GM20431 (cell line): ENCODE data around the gene YJU2.

Experiments used
- in situ Hi-C: fragments of 300-500 bp; cut with MseI, MboI; formaldehyde crosslinking; loops from one replicate; pipeline ENCODE4 v1.15.0; 2020; ENCODE audit warnings: low sequenced_read_pairs; ENCODE audit not compliant: unreplicated experiment

YJU2 gene

DNA sequence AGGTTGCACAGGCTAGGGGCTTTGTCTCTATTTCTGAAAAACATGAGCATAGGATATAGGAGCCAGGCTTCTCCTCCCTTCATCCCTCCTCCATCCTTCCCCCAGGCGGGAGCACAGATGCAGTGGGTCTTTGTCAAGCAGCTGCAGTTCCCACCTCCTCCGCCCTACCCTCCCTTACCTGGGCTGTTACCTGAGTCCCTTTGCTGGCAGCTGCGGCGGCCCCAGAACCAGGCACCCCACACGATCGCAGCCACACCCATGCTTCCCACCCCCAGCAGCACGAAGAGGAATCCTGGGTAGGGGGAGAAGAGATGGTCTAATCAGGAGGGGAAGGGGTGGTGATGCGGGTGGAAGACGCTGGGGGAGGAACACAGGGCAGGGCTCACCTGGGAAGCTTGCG is 47.5 kb downstream of the YJU2 start:
- in situ Hi-C loops = no loop called here

DNA sequence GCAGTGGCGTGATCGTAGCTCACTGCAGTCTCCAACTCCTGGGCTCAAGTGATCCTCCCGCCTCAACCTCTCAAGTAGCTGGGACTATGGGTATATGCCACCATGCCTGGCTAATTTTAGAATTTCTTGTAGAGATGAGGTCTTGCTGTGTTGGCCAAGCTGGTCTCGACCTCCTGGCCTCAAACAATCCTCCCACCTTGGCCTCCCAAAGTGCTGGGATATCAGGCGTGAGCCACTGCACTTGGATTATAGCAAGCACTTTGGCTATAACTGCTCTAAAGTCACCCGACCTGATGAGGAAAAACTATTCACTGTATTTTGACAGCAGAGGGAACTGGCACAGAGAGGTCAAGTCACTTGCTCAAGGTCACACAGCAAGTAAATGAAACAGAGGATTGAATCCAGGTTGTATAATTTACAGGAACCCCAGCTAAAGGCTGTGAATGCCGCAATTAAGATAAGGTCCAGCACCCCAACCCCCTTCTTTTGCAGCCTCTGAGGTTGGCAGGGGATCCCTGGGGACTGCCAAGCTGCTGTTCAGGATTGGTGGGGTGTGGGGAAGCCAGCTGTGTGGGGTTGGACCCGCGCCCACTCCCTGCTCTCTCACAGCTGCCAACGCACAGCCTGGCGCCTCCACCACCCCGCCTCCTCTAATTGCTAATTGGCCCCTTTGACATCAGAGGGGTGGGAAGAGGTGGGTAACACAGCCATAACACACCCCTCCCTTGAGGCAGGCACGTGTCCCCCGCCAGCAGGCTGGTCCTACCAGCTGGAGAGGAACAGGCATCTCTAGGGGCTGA is 49.3 kb downstream of the YJU2 start:
- in situ Hi-C loops = no loop called here

DNA sequence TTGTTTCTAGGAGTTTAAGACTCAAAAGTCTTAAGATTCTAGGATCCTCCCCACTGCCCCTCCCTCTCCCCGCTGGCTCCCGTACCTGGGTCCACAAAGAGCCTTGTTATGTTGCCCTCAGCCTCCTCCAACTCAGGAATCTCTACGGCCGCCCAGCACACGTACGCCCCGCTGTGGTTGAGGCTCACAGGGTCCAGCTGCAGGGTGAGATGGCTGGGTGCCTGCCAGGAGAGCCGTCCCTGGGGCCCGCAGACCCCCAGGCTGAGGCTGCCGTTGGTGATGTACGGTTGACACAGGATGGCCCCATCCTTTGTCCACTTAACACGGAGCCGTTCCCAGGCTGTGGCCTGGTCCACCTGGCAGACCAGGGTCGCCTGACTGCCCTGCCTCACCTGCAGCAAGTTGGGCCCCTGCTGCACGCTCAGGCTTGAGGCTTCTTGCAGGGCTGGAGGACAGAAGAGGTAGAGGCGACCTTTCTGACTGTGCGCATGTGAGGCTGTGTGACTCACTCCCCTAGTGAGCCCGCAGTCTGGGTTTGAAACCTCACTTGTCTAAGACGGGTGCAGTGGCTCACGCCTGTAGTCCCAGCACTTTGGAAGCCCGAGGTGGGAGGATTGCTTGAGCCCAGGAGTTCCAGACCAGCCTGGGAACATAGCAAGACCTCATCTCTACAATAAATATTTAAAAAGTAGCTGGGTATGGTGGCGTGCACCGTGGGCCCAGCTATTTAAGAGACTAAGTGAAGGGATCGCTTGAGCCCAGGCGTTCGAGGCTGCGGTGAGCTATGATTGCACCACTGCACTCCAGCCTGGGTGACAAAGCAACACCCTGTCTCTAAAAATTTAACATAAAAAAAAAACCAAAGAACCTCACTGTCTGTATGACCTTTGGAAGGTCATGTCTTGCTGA is 51.3 kb downstream of the YJU2 start:
- in situ Hi-C loops = no loop called here

- in situ Hi-C loops = no loop called here
Observed at GRCh38 chr19:4298810-4299550, 52.1 kb downstream of the YJU2 start.

DNA sequence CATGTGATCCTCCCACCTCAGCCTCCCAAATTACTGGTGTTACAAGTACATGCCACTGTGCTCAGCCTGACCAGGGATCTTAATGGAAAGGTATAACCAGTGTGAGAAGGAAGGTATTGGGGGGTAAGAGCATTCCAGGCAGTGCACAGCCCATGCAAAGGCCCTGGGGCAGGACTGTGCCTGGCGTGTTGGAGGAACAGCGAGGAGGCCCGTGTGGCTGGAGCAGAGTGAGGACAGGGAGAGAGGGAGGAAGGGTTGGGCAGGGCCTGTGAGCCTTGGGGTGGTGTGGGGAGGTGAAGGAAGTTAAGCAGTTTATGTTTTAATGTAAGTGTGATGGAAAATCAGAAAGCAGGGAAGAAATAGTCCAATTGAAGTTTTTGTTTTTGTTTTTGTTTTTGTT is 53.7 kb downstream of the YJU2 start:
- in situ Hi-C loops = no loop called here

DNA sequence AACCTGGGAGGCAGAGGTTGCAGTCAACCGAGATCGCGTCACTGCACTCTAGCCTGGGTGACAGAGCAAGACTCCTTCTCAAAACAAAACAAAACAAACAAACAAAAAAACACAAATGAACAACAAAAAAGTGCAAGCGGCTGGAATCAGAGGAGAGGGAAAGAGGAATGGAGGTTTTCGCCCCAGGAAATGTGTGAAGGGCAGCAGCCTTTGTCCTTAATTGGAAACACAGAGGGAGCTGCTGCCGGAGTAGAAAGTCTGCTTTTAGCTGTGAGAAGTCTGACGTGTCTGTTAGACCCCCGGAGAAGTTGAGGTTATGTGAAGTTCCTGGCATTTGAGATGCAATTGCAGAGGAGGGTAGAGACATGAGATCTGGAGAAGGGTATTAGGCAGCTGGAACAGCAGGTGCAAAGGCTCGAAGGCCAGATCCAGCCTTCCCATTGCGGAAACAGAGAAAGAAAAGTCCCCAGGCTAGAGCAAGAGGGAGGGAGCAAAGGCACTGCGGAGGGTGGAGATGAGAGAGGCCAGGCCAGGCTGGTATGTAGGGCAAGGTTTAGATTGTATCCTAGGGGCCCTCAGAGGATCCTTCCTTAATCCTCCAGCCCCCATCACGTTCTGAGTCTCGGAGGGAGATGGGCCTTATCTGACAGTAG is 54.8 kb downstream of the YJU2 start:
- in situ Hi-C loops = no loop called here

DNA sequence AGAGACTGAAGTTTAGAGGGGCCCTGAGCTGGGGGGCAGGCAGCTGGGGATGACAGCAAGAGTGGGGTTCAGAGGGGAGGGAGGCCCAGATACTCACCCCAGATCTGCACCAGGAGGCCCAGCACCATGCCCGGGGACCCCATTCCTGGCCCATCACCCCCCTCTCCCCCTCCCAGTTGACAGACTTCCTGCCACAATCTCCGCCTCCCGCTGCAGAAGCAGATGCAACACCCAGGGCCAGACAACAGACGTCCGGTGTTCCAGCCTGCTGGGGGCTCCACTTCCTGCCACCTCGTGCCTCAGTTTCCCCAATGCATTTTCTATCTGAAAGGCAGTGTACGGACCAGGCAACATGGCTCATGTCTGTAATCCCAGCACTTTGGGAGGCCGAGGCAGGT is 55.4 kb downstream of the YJU2 start, which contains the start of gene TMIGD2:
Gene TMIGD2 (minus strand): TSS at position 147 of the 398 bp plus-strand sequence. CDS start 4 bp downstream, at position 143.
- in situ Hi-C loops = no loop called here

GRCh38 chr19:4303819-4304537 is 57.1 kb downstream of the YJU2 start:
- in situ Hi-C loops = no loop called here

- in situ Hi-C loops = no loop called here
Observed at GRCh38 chr19:4304538-4305256, 57.8 kb downstream of the YJU2 start, which contains the start of gene FSD1. Gene FSD1 (plus strand): TSS chr19:4304598. CDS start chr19:4304747, 149 bp downstream.

- in situ Hi-C loops = no loop called here
Observed at GRCh38 chr19:4305257-4305612, 58.4 kb downstream of the YJU2 start.

GRCh38 chr19:4305659-4306058 is 58.8 kb downstream of the YJU2 start:
- in situ Hi-C loops = no loop called here

DNA sequence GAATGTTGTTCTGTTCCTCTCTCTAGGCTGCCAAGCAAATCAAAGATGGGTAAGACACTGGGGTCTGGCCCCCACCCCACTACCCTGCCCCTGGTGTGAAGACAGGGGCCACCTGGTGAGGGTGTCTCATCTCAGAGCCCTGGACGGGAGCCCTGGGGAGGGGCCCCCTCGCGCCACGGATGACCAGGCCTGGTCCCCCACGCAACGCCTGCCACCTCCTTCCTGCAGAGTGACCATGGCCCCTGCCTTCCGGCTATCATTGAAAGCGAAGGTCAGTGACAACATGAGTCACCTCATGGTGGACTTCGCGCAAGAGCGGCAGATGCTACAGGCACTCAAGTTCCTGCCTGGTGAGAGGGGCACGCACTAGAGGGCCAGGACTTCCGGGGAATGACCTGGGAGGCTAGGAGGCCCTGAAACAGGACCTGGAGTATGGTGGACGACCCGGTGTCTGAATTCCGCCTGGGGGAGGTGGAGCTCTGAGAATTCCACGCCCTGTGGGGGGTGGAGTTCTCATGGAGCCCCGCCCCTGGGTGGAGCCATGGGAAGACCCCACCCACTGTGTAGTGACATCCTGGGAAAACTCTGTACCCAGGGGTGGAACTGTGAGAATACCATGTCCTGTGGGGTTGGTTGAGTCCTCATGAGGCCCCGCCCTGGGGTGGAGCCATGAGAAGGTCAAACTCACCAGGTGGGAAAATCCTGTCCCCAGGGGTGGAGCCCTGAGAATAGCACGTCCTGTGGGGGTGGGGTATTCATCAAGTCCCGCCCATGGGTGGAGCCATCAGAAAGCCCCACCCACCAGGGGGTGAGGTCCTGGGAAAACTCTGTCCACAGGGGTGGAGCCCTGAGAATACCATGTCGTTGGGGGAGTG is 63.6 kb downstream of the YJU2 start:
- in situ Hi-C loops = no loop called here

- in situ Hi-C loops = no loop called here
Observed at GRCh38 chr19:4313847-4314490, 67.1 kb downstream of the YJU2 start.

- in situ Hi-C loops = no loop called here
Observed at GRCh38 chr19:4316956-4317355, 70.1 kb downstream of the YJU2 start.

DNA sequence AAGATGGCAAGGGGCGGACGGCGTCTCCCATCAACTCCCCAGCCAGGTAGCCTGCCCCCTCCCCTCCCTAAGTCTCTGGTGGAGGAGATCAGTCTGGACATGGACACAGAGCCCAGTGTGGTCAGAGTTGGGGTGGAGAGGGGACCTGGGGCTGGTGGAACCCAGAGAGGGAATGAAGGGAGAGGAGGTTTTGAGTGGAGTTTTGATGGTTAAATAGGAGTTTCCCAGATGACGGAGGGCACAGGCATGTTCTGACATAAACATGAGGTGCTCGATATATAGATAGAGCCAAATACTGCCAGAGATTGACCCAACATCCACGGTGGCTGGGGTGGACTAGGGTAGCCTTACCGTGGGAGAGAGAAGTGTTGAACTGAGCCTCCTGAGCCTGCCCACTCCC is 71.6 kb downstream of the YJU2 start:
- in situ Hi-C loops = no loop called here
